ENCODE measurements around the gene PLA2G5. TPM values are rescaled to one million over a fixed set of nuclear protein-coding genes. Genes with fewer than 3 reads are reported as not detected.

Gene PLA2G5
- polyA plus RNA-seq, 1 donor, result 0.25 TPM

DNA sequence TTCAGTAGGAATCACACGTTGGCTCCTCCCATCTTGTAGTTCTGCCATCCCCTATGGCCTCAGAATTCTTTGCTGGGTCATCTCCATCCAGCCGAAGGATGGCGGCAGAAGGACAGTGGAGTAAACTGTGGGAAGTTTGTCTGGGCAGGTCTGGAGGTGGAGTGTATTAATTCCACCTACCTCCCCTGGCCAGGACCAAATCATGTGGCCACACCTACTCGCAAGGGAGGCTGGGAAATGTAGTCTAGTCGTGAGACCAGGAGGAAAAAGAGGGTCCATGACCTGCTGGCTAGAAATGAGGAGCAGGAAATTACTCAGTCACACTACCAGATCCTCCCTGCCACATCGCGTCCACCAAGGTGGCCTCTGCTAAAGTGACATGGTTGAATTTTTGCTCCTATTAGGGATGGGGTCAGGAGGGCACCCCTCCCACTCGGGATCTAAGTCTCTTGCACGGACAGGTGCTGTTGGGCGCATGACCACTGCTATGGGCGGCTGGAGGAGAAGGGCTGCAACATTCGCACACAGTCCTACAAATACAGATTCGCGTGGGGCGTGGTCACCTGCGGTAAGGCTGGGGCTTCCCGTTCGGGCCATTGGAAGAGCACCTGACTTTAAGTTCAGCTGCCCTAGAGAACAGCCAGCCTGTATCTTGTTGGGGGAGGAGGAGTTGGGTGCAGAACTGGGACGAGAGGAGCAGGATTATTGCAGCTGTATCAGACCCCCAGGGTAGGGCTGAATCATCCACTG lies 19.5 kb downstream of the PLA2G5 start:
- no peak for DNase-seq (ENCODE audit: low read depth)

- DNase-seq (ENCODE audit: low read depth), result no peak
Observed at GRCh38 chr1:20090119-20090518, 20.1 kb downstream of the PLA2G5 start.

- no peak for DNase-seq (ENCODE audit: low read depth)
Observed at GRCh38 chr1:20090641-20091040, 20.6 kb downstream of the PLA2G5 start.

GRCh38 chr1:20093303-20093702 lies 23.3 kb downstream of the PLA2G5 start:
- DNase-seq (ENCODE audit: low read depth), result no peak

DNA sequence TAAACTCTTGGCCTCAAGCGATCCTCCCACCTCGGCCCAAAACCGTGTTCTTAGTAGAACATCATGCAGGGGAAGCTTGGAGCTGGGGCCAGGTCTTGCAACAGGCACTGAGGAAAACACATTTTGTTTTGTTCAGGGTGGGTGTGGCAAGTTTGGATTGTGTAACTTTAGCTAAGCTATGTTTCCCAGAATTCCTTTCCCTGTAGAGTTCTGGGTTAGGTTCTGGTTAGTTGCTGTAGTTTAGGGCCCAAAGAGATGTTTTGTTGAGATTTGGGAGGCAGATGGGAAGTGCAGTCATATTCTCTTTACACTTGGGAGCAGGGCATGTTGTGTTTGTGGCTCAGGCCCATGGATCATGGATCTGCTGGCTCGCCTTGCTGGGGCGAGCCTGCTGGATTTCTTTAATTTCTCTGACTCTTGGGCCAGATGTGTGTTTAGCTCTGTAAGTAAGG lies 24.0 kb downstream of the PLA2G5 start:
- DNase-seq (ENCODE audit: low read depth), result no peak

DNA sequence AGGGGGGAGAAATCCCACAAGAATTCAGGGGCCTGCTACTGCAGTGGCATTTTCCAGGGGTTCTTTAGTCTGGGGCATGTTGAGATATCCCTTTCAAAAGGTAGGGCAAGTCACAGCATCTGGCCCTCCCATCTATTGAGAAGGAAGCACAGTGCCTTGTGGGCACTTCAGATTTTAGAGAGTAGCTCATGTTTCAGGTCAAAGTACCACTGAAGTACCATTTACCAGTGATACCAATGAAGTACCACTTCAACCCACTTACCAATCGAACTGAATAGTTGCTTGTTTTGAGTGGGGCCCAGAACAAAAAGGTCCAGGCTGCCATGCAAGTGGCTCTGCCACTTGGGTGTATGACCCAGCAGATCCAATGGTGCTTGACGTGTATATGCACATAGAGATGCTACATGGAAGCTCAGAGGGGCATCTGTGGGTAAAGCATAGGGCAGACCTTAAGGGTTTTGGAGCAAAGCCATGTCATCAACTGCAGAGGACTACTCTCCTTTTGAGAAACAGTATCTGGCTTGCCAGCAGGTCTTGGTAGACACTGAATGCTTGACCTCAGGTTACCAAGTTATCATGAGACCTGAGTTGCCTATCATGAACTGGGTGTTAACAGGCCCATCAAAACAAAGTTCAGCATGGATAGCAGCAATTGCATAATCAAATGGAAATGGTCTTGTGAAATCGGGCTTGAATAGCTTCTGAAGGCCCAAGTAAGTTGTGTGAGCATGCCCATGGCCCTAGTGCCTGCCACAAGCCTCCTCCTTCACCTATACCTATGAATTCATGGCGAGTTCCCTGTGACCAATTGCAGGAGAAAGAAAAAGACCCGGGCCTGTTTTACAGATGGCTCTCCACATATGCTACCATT lies 25.8 kb downstream of the PLA2G5 start:
- no peak for DNase-seq (ENCODE audit: low read depth)

DNA sequence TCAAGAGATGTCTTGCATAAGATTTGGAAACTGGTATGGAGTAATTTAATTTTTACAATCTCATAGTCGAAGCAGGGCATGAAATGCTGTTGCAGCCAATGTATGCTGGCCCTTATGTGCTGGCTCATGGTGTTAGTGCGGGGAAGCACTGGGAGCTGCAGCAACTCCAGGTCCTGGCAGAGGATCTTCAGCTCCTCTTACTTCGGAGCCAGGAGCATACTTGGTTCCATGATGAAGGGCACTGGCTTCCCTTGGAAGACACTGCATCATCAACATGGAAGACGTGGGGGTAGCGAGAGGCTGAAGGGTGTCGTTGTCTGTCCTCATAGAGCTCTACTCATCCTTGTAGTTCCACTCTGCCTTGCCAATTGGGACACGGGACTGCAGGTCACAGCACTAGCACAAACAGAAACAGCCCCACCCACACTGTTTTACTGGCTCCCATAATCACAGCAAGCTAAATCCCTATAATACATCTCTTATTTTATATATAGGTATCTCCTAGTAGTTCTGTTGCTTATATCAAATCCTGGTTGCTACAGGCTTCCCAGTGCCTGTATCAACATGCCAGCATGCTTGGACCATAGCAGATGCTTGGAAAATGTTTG lies 26.9 kb downstream of the PLA2G5 start:
- no peak for DNase-seq (ENCODE audit: low read depth)

- DNase-seq (ENCODE audit: low read depth), result no peak
Observed at GRCh38 chr1:20099533-20099932, 29.5 kb downstream of the PLA2G5 start.

DNA sequence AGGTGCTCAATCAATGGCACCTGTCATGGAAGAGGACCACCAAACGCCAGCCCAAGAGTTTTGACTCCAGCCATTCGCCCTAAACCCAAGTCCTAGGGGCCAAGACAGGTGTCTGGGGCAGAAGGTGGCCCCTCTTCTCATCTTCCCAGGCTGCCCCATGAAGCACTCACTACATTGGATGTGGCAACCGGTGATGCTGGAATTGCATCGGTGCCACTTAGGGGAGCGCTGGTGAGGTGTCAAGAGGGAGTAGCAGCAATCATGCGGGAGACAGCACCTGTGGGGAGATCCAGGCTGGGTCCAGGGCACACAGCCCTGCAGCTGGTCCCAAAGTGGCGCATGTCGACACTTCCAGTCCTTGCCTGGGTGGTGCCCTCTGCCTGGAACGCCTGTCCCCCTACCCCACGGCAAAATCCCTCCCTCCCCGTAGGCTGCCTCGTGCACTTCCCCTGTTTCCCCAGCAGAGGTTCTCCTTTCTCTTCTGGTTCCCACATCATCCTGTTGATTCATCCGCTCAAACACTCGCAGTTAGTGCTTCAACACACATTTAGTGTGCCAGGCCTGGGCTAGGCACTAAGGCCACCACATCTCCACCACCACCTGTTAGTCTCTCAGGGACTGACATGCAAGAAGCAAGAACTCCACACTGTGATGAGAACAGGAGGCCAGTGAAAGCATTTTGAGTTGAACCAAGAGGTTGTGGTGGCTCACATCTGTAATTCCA lies 30.8 kb downstream of the PLA2G5 start:
- no peak for DNase-seq (ENCODE audit: low read depth)

GRCh38 chr1:20102875-20103274 lies 32.9 kb downstream of the PLA2G5 start:
- DNase-seq (ENCODE audit: low read depth), result no peak

DNA sequence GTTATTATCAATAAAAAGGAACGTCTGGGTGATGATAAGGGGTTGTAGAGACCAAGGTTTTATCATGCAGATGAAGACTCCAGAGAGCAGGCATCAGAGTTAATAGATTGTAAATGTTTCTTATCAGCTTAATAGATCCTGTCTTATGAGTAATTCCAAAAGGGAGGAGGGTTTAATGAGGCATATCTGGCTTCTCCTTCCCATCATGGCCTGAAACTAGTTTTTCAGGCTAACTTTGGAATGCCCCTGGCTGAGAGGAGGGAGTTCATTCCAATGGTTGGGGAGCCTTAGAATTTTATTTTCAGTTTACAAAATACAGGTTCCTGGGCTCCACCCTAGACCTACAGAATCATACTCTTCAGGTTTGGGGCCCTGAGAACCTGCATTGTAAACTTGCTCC lies 35.9 kb downstream of the PLA2G5 start:
- DNase-seq (ENCODE audit: low read depth), result no peak

GRCh38 chr1:20107351-20107750 lies 37.4 kb downstream of the PLA2G5 start:
- no peak for DNase-seq (ENCODE audit: low read depth)

- DNase-seq (ENCODE audit: low read depth), result no peak
Observed at GRCh38 chr1:20107796-20108195, 37.8 kb downstream of the PLA2G5 start.

DNA sequence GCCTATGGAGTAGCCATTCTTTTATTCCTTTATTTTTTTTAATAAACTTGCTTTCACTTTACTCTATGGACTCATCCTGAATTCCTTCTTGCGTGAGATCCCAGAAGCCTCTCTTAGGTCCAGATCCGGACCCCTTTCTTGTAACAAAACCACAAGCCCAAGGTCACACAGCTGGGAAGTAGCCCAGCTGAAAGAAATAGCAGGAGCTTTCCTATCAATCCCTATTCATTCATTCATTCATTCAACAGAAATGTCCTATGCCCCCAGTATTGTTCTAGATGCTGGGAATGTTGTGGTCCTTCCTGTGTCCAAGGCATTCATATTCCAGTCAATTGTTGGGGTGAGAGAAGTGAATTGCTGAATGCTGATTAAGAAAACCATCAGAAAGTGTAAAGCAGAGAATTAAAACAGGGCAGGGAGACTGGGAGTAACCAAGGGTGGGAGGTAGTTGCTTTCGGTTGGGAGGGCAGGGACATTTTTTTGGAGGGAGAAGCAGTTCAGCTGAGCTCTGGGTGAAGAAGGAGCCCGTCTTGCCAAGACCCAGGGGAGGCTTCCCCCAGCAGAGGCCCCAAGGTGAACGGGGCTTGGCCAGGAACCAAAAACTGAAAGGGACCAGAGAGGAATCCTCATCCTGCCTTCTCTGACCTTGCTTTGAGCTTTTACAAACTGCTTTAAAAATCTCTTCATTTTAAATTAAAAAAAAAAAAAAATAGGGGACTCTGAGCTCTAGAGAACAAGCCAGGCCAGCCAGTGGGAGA lies 38.6 kb downstream of the PLA2G5 start:
- no peak for DNase-seq (ENCODE audit: low read depth)

DNA sequence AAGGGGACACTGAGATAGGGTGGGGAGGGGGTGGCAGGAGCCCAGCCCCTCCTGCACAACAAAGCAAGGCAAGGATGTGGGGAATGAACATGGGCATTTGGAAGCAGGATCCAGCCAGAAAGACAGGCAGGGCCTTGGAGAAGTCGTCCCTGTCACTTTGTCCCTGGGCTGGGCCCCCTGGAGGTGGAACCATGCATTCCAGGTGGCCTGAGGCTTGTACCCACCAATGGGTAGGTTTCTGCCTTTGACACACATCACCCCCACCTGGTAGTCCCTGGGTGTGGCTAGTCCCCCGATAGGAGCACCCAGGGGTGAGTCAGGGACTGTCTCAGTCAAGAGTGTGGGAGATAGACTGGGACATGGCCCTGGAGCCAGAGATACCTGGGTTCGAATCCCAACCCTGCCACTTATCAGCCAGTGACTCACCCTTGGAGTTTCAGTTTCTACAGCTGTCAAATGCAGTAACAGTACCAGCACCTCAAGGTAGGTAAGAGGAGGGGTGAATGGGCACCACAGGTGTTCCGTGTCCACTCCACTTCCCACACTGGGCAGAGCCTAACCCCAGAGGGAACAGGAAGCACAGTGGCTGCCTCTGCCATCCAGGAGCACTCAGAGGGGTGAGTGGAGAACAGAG lies 39.3 kb downstream of the PLA2G5 start:
- DNase-seq (ENCODE audit: low read depth), result no peak

DNA sequence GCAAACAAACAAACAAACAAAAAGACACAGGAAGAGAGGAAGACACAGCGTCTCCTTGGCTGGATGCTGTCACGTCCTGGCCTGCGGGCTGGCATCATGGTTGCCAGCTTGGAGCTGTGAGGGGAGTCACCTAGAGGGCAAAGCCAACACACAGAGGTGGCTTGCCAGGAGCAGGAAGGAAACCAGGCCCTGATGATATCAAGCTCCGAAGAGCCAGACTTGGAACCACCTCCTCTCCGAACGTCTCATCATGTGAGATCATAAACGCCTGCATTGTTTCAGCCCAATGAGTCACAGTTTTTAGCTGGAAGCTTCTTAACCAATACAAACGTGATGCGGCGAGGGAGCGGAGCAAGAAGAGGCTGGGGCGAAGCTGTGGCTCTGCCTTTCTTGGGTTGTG lies 40.7 kb downstream of the PLA2G5 start:
- no peak for DNase-seq (ENCODE audit: low read depth)

GRCh38 chr1:20111452-20111851 lies 41.5 kb downstream of the PLA2G5 start:
- DNase-seq (ENCODE audit: low read depth), result no peak

GRCh38 chr1:20112279-20113000 lies 42.4 kb downstream of the PLA2G5 start:
- no peak for DNase-seq (ENCODE audit: low read depth)

- DNase-seq (ENCODE audit: low read depth), result no peak
Observed at GRCh38 chr1:20114021-20114648, 44.1 kb downstream of the PLA2G5 start.
